ENCODE data around the gene GAL3ST3. TPM values are rescaled to one million over a fixed set of nuclear protein-coding genes. Genes with fewer than 3 reads are reported as not detected.
"Not testable (repeated sequence)": the region's sequence is repeated elsewhere in the genome, so short reads cannot be mapped to it uniquely, and the experiment has no call there.

Gene GAL3ST3, protein sequence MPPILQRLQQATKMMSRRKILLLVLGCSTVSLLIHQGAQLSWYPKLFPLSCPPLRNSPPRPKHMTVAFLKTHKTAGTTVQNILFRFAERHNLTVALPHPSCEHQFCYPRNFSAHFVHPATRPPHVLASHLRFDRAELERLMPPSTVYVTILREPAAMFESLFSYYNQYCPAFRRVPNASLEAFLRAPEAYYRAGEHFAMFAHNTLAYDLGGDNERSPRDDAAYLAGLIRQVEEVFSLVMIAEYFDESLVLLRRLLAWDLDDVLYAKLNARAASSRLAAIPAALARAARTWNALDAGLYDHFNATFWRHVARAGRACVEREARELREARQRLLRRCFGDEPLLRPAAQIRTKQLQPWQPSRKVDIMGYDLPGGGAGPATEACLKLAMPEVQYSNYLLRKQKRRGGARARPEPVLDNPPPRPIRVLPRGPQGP
- 1 to 10 TPM in 1 of 6 donors, not detected in 5; 2.4 TPM for total RNA-seq

DNA sequence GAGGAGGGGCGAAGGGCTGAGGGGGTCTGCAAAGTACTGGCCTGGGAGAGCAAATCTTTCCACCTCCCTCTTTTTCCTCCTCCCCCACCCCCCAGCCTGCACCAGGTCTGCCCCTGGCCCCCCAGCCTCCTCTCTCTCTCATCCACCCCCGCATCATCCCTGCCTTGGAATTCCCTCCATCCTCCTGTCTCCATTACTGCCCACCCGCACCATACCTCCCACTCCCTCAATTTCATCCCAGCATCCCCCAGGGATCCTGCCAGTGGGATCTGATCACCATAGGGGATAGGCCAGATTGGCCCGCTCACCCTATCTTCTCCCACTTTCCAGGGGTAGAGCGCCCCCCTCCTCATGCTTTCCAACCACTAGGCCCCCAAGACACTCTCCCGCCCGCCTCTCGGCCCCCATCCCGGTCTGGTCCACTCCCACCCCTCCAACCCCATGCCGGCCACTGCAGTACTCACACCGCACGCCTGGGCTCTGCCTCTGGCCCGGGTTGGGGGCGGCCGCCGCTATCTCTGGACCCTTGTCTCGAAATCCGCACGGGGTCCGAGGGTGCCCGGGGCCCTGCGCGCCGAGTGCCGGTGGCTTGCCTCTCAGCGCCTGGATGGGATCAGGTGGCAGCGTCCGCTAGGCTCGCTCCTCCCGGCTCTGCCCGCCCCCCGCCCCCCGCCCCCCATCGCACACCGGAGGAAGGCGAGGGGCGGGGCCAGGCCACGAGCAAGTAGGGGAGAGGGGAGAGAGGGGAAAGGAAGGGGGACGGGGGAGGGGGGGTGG, at the start of gene GAL3ST3:
Gene GAL3ST3 (minus strand): TSS at position 615 of the 777 bp plus-strand sequence. CDS start 3,746 bp downstream, outside the sequence.
- H3K9me3 ChIP-seq = no peaks in the 10 kb centered on the region
- DNase-seq (peak in 1 of 2 donors; percentile 82), ATAC-seq (ENCODE audit: low FRiP score in 2 of 2) (no peak)
- H3K27ac ChIP-seq = no peak within 1 kb of the TSS
- peaks cover 22 to 38% (median 28%) of the 10 kb centered on the region in 4 donors for H3K4me1 ChIP-seq
- peaks cover 0 to 15% (median 7%) of the 10 kb centered on the region in 4 donors for H3K27me3 ChIP-seq
- no peak within 1 kb of the TSS for H3K4me3 ChIP-seq
- TF ChIP-seq POLR2AphosphoS5 (IDR thresholded peaks at IDR 0.05) (no peak), POLR2A (IDR thresholded peaks at IDR 0.05) (no peak), EP300 (IDR thresholded peaks at IDR 0.05) (no peak)
- TF ChIP-seq, protein P1, sequence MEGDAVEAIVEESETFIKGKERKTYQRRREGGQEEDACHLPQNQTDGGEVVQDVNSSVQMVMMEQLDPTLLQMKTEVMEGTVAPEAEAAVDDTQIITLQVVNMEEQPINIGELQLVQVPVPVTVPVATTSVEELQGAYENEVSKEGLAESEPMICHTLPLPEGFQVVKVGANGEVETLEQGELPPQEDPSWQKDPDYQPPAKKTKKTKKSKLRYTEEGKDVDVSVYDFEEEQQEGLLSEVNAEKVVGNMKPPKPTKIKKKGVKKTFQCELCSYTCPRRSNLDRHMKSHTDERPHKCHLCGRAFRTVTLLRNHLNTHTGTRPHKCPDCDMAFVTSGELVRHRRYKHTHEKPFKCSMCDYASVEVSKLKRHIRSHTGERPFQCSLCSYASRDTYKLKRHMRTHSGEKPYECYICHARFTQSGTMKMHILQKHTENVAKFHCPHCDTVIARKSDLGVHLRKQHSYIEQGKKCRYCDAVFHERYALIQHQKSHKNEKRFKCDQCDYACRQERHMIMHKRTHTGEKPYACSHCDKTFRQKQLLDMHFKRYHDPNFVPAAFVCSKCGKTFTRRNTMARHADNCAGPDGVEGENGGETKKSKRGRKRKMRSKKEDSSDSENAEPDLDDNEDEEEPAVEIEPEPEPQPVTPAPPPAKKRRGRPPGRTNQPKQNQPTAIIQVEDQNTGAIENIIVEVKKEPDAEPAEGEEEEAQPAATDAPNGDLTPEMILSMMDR (IDR thresholded peaks at IDR 0.05) = no peak
- WGBS, 2 donors = 25 to 36% methylated on average over 9 to 15 of the region's 39 CpGs
- peaks cover 0 to under 1% (median 0%) of the 10 kb centered on the region in 4 donors for H3K36me3 ChIP-seq

DNA sequence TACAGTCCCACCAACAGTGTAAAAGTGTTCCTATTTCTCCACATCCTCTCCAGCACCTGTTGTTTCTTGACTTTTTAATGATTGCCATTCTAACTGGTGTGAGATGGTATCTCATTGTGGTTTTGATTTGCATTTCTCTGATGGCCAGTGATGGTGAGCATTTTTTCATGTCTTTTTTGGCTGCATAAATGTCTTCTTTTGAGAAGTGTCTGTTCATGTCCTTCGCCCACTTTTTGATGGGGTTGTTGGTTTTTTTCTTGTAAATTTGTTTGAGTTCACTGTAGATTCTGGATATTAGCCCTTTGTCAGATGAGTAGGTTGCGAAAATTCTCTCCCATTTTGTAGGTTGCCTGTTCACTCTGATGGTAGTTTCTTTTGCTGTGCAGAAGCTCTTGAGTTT, 43.2 kb upstream of the GAL3ST3 start:
- not testable (repeated sequence) for DNase-seq; ATAC-seq (ENCODE audit: low FRiP score in 2 of 2); H3K4me1 ChIP-seq; H3K9me3 ChIP-seq; H3K27ac ChIP-seq; H3K36me3 ChIP-seq; H3K4me3 ChIP-seq; H3K27me3 ChIP-seq
- 89 to 91% methylated on average over 2 of the region's 2 CpGs for WGBS, 2 donors

DNA sequence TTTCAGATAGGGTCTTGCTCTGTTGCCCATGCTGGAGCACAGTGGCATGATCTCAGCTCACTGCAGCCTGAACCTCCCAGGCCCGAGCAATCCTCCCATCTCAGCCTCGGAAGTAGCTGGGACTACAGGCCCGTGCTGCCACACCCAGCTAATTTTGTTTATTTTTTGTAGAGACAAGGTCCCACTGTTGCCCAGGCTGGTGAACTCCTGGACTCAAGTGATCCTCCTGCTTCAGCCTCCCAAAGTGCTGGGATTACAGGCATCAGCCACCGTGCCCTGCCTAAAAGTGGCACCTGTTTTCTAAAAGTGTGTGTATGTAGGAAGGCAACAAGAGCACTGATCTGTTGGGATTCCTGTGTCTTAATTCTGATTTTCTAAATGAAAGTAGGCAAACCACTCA, 41.3 kb upstream of the GAL3ST3 start:
- Histone ChIP-seq H3K9me3 (no peaks in the 10 kb centered on the region), H3K4me3 (no peak overlapping the region), H3K4me1 (no peaks in the 10 kb centered on the region), H3K27me3 (no peaks in the 10 kb centered on the region), H3K36me3 (no peaks in the 10 kb centered on the region), H3K27ac (no peak overlapping the region)
- ATAC-seq (ENCODE audit: low FRiP score in 2 of 2) = no peak
- WGBS, 2 donors = 90 to 98% methylated on average over 4 of the region's 4 CpGs
- TF ChIP-seq EP300 (IDR thresholded peaks at IDR 0.05) = no peak
- no peak for DNase-seq

DNA sequence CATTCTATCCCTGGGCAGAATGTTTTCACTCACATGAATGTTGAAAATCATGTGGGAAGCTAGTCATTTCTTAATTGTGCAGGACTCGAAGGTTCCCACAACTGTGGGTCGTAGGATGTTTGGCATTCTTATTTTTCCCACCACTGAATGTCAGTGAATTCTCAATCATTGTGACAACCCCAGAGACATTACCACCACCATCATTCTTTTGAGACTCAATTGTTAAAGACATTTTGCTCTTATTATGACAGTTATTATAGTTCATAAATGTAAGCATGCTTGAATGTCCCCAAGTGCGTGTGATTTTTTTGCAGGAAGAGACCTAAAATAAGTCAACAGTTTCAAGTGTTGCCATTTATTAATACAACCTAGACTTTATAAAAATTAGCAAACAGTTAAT, 40.1 kb upstream of the GAL3ST3 start:
- Histone ChIP-seq H3K9me3 (no peaks in the 10 kb centered on the region), H3K27me3 (no peaks in the 10 kb centered on the region), H3K4me1 (peaks cover 3 to 7% (median 5%) of the 10 kb centered on the region in 4 donors), H3K27ac (no peak overlapping the region), H3K4me3 (no peak overlapping the region), H3K36me3 (no peaks in the 10 kb centered on the region)
- TF ChIP-seq EP300 (IDR thresholded peaks at IDR 0.05) = no peak
- TF ChIP-seq, protein P1 (IDR thresholded peaks at IDR 0.05) = no peak
- no peak for TF ChIP-seq POLR2AphosphoS5 (IDR thresholded peaks at IDR 0.05)
- no peak for TF ChIP-seq POLR2A (IDR thresholded peaks at IDR 0.05)
- DNase-seq (no peak), ATAC-seq (ENCODE audit: low FRiP score in 2 of 2) (no peak)
- WGBS, 2 donors = 84 to 91% methylated on average over 3 of the region's 3 CpGs

DNA sequence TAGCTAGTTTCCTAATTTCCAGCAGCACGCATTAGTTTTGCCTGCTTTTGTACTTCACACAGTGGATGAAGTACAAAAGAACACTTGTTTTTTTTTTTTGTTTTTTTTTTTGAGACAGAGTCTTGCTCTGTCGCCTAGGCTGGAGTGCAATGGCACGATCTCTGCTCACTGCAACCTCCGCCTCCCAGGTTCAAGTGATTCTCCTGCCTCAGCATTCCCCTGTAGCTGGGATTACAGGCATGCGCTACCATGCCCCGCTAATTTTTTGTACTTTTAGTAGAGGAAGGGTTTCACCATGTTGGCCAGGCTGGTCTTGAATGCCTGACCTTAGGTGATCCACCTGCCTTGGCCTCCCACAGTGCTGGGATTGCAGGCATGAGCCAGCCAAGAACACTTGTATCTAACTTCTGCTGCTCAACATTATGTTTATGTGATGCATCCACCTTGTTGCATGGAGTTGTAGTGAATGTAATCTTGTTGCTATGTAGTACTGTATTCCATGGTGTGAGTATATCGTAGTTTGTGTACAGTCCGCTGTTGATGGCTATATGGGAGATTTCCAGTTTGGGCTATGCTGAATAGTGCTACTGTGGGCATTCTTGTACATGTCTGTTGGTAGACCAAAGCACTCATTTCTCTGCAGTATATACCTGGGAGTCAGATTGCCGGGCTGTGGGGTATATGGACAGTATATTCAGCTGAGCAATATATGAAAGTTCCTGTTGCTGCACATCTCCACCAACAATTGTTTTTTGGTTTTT, 38.4 kb upstream of the GAL3ST3 start:
- ATAC-seq (ENCODE audit: low FRiP score in 2 of 2) = no peak
- no peaks in the 10 kb centered on the region for H3K27me3 ChIP-seq

More for the DNA sequence above, 38.4 kb upstream of the GAL3ST3 start:
- no peak for DNase-seq
- Histone ChIP-seq H3K9me3 (no peaks in the 10 kb centered on the region), H3K27ac (no peak overlapping the region), H3K36me3 (no peaks in the 10 kb centered on the region), H3K4me1 (peaks cover 19 to 25% (median 23%) of the 10 kb centered on the region in 4 donors), H3K4me3 (no peak overlapping the region)
- TF ChIP-seq EP300 (IDR thresholded peaks at IDR 0.05) (no peak), POLR2A (IDR thresholded peaks at IDR 0.05) (no peak), POLR2AphosphoS5 (IDR thresholded peaks at IDR 0.05) (no peak)
- TF ChIP-seq, protein P1 (IDR thresholded peaks at IDR 0.05) = no peak
- 88 to 93% methylated on average over 9 of the region's 9 CpGs for WGBS, 2 donors
